GM19240 (cell line): ENCODE measurements around the gene DPEP2.
"Not testable (repeated sequence)": the region's sequence is repeated elsewhere in the genome, so short reads cannot be mapped to it uniquely, and the experiment has no call there.

ENCODE experiments used
- DNase-seq: peaks from one replicate; pipeline ENCODE4 v3.0.0; 2011; ENCODE audit warnings: low spot score; ENCODE audit not compliant: insufficient read length

DPEP2 gene, protein sequence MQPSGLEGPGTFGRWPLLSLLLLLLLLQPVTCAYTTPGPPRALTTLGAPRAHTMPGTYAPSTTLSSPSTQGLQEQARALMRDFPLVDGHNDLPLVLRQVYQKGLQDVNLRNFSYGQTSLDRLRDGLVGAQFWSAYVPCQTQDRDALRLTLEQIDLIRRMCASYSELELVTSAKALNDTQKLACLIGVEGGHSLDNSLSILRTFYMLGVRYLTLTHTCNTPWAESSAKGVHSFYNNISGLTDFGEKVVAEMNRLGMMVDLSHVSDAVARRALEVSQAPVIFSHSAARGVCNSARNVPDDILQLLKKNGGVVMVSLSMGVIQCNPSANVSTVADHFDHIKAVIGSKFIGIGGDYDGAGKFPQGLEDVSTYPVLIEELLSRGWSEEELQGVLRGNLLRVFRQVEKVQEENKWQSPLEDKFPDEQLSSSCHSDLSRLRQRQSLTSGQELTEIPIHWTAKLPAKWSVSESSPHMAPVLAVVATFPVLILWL

GRCh38 chr16:67998779-67999688, at the start of gene DPEP2:
Gene DPEP2 (minus strand): TSS chr16:67999484. CDS start chr16:67993212, 6,272 bp downstream.
- not testable (repeated sequence) for DNase-seq

GRCh38 chr16:68047987-68048386, 48.7 kb upstream of the DPEP2 start:
- DNase-seq, result no peak

DNA sequence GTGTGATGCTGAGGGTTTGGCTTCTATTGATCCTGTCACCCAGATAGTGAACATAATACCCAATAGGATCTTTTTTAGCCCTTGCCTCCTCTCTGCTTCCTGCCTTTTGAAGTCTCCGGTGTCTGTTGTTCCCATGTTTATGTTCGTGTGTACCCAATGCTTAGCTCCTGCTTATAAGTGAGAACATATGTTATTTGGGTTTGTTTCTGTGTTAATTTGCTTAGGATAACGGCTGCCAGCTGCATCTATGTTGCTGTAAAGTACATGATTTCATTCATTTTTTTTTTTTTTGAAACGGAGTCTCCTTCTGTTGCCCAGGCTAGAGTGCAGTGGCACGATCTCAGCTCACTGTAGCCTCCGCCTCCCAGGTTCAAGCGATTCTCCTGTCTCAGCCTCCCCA, 46.8 kb upstream of the DPEP2 start:
- DNase-seq, result no peak

GRCh38 chr16:68041783-68042182, 42.5 kb upstream of the DPEP2 start:
- DNase-seq, result no peak

- DNase-seq, result peak; percentile 83
Measured at GRCh38 chr16:68040506-68041288, 41.4 kb upstream of the DPEP2 start.

DNA sequence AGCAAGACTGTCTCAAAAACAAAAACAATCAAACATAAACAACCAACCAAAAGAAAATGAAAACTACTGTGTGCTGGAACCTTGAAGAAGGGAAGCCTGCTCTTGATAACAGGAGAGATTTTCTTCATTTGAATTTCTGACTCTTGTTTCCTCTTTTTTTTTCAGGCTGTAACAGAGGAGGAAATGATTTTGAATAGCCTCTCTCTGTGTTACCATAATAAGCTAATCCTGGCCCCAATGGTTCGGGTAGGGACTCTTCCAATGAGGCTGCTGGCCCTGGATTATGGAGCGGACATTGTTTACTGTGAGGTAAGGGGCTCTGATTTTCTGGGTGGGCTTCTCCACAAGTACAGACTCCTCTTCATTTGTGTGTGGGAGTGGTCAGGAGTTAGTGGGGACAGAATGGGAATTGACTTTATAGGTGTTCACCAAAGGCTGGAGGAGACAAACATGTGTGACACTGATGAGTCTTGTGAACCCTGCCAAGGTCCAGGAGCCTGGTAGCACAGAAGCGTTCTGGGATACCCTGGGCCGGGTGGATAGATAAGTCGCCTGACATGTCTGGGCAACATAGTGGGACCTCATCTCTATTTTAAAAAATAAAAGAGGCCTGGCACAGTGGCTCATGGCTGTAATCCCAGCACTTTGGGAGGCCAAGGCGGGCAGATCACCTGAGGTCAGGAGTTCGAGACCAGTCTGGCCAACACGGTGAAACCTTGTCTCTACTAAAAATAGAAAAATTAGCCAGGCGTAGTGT, 38.7 kb upstream of the DPEP2 start:
- no peak for DNase-seq

- DNase-seq, result no peak
Measured at GRCh38 chr16:68035227-68035626, 35.9 kb upstream of the DPEP2 start.

- DNase-seq, result no peak
Measured at GRCh38 chr16:68033101-68033500, 33.8 kb upstream of the DPEP2 start.

DNA sequence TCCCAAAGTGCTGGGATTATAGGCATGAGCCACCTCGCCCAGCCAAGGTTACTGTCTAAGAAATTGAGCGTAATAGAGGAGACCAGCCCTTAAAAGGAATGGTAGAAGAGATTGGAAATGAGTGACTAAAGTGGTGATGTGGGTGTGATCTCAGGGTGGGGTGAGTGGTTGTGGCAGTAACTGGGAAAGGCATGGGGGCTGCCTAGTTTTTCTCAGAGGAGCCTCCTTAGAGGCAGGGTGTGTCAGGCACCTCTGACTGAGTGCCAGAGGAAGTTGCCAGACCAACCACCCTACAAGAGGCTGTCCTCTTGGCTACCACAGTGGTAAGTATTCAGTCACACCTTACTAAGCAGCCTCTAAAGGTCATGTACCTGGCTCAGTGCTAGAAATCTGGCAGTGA, 32.7 kb upstream of the DPEP2 start:
- no peak for DNase-seq

GRCh38 chr16:68030108-68030507, 30.8 kb upstream of the DPEP2 start:
- not testable (repeated sequence) for DNase-seq

DNA sequence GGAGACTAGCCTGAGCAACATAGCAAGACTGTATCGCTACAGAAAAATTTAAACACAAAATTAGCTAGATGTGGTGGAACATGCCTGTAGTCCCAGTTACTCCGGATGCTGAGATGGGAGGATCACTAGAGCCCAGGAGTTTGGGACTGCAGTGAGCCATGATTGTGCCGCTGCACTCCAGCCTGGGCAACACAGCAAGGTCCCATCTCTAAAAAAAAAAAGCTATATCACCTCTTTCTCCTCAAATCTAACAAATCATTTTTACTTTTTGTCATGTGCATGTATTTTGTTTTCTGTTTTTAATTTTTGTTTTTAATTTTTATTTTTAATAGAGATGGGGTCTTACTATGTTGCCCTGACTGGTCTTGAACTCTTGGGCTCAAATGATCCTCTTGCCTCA, 29.7 kb upstream of the DPEP2 start:
- no peak for DNase-seq

GRCh38 chr16:68022728-68023537, 23.6 kb upstream of the DPEP2 start, which contains the start of the genes DDX28 and DUS2:
Gene DDX28 (minus strand): TSS chr16:68023232. CDS start chr16:68023202, 30 bp downstream.
Gene DUS2 (plus strand): TSS chr16:68023284. CDS start chr16:68038024, 14,740 bp downstream.
- peak; percentile 62 for DNase-seq

GRCh38 chr16:68022278-68022727, 23.0 kb upstream of the DPEP2 start:
- no peak for DNase-seq

DNA sequence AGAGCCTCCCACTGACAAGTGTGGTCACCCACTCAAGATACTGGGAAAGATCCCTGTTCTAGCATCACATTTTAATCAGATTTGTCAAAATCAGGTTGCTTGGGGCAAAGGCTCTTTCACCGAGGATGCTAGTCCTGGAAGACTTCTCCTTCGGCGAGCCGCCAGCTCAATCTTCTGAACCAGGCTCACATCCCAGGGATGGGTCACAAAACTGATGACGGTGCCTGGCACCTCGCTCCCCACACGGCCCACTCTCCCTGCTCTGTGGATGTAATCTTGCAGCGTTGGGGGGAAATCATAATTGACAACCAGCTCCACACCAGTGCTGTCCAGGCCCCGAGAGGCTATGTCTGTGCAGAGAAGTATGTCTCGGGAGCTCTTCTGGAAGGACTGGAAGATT, 22.2 kb upstream of the DPEP2 start:
- no peak for DNase-seq

DNA sequence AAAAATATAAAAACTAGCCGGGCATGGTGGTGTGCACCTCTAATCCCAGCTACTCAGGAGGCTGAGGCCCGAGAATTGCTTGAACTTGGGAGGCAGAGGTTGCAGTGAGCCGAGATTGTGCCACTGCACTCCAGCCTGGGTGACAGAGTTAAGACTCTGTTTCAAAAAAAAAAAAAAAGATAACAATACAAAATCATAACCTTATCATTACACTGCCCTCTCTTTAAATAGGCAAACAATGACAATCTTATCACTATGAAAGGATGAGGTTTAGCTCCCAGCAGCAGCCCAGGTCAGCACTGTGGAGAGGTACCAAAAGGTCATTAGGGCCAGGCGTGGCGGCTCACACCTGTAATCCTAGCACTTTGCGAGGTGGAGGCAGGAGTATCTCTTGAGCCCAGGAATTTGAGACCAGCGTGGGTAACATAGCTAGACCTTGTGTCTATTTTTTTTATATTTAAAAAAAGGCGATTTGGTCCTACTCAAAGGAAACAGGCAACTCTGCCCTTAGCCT, 19.9 kb upstream of the DPEP2 start:
- DNase-seq, result no peak

GRCh38 chr16:68015681-68016080, 16.4 kb upstream of the DPEP2 start, which contains the start of gene DPEP2NB:
Gene DPEP2NB (minus strand): TSS chr16:68015911. CDS start chr16:68015770, 141 bp downstream.
- DNase-seq, result no peak

DNA sequence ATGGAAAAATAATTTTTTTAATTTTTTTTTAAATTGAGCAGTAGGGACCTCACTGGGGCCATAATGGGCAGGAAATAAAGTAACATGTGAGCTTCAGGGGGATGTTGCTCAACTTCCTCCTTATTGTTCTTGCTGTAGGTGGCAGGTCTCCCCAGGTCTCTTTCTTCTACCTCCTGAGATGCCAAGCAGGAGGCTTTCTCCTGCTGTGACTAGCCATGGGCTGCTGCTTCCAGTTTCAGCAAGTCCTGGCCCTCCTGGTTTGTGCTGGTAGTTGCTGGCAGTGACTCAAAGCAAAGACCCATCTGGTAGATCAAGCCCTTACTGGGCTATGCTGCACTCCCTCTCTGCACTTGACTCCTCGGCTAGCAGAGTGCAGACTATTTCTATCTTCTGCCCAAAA, 14.2 kb upstream of the DPEP2 start:
- DNase-seq, result no peak

- DNase-seq, result not testable (repeated sequence)
Measured at GRCh38 chr16:68009872-68010271, 10.6 kb upstream of the DPEP2 start.

GRCh38 chr16:68009157-68009735, 10.0 kb upstream of the DPEP2 start:
- DNase-seq, result no peak
